Activated gamma-delta T cell treated with Interleukin-2 at 50 U/mL for 16 hours (primary cell): ENCODE measurements around the gene ASB10.

Experiments used
- DNase-seq: peaks from one replicate; pipeline ENCODE4 v3.0.0-alpha.2; 2020

Gene ASB10

DNA sequence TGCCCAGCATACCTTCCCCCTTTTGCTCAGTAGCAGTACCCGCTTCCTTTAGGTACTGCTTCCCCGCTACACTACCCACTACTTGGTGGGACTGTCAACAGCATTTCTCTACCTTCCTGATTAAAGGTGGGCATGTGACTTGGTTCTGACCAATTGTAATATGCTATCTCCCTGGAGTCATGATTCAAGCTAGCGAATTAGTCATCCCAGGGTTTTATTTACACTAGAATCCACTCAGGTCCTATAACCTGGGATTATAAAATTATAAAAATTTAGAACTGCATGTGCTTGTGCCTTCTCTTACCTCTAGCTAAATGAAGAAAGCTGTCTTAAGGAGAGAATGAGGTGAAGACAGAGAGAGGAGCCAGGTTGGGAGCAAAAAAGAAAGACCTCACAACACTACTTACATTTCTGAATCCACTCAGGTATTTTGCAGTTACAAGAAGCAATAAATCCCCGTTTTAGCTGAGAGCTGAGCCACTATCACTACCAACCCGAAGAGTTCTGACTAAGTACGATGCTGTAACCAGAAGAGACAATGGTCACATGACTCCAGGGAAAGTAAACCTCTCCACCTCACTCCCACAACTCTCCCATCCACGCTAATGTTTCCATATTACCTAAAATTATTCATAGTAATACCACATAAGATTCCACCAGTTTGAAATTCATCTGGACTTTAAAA lies 29.3 kb downstream of the ASB10 start:
- DNase-seq, result no peak

DNA sequence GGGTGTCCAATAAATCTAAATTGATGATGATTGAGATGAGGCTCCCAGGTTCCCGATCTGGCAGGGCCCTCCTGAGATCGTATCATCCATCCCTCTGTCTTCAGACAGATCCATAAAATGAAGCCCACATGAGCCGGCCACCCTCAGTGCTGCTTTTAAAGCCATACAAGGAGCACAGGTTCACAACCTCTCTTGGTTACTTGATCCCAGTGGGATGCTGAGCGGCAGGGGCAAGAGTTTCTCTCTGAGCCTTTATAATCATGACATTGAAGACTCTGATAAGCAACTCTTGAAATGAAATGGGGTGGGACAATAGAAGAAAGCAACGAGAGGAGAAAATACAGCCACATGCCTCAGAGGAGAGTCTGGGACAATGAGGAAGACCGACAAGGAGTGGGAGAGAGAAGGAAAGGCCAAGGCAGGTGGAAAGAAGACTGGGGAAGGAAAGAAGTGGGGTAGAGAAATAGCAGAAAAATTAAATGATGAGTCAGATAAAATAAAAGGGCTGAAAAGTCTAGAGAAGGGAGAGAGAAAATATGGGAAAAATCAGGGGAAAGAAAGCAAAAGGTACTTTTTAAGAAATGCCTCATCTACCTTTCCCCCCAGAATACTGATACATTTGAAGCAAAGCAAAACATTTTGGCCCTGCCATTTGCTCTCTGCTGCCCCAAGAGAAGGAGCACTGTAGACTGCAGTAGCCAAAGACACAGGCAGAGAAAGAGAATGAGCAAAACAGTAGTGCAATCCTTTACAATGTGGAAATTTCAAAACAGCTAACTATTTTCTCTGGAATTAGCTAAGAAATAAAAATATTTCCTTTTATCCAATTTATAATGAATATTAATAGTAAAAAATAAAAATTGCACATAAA lies 34.2 kb downstream of the ASB10 start:
- DNase-seq, result no peak

DNA sequence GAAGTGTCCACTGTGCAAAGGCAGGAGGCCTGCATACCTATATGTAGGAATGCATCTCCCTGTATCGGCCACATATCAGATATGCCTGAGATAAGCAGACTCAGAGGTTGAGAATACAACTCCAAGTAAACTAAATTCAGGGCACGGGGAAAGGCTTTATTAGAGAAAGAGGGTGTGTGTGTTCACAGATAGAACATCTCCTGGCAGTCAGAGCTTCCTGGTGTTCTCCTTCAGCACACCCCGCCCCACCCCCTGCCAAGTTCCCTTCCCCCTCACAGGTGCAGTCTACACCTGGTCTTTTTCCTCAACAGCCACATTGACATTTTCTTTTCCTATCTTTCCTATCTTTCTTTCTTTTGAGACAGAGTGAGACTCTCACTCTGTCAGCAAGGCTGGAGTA lies 36.7 kb downstream of the ASB10 start:
- no peak for DNase-seq

DNA sequence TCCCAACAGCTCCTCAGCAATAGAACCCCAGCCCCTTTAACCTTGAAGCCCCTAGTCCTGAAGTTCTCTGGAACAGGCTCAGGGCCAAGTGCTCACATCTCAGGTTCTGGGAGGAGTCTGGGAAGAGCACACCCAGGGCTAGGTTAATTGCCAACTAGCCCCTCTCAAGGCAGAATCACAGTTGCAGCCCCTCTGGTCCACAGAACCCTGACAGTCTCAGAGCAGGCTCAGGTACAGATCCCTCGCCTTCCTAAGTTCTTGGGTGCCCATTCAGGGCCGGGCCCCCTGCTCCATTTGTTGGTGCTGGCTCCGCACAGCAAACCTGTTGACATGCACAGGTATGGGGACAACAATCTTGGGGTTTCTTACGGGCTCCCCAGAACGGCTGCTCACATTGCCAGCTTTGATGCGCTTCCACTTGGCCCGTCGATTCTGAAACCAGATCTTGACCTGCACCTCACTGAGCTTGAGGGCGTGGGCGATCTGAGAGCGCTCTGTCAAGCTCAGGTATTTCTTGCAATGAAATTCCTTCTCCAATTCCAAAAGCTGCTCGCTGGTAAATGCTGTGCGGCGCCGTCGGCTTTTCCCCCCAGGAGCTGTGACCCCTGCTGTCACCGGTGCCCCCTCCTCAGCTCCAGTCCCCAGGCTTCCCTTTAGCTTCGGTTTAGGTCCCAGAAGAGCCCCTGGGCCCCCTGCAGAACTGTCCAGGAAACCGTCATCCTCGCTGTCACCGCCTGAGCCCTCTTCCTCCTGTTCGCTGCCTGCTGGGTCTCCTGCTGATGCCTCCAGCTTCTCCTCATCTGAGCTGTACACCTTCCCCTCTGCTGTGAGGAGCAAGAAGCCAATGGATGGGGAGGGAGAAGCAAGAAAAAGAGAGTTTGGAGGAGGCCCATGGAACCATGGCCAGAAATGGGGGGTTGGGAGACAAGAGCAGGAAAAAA lies 38.5 kb downstream of the ASB10 start:
- no peak for DNase-seq

DNA sequence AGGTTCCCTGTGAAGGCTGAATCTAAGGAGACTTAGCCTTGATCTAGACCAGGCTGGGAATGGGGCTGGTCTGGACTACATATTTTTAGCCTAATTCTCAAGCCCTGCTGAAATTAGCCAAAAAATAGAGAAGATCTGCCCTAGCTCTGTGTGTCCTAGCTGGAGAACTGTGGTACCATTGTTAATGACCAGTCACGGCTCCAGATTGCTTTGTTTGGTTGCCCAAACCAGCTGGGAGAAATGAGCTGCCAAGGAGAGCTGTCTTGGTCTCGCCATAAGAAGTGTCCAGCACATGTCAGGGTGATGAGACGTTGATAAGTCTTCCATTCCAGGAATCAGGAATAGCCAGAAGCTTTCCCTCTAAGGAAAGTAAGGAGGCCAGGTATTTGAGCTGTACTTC lies 40.3 kb downstream of the ASB10 start:
- no peak for DNase-seq

DNA sequence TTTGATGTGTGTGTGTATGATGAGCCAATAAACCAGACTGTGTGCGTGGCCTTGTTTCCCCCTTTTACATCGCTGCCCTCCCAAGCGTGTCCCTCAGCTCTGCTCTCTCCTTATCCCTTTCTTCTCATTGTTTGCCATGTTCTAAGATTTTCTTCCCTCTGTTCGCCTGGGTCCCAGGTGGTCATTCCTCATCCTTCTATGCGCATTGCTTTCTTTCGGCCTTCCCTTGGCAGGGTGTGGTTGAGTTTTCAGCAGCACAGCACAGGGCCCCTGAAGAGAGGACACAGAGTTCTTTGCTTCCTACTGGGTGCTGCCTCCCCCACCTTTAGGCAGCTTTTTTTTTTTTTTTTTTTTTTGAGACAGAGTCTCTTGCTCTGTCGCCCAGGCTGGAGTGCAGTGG lies 42.7 kb downstream of the ASB10 start:
- no peak for DNase-seq

DNA sequence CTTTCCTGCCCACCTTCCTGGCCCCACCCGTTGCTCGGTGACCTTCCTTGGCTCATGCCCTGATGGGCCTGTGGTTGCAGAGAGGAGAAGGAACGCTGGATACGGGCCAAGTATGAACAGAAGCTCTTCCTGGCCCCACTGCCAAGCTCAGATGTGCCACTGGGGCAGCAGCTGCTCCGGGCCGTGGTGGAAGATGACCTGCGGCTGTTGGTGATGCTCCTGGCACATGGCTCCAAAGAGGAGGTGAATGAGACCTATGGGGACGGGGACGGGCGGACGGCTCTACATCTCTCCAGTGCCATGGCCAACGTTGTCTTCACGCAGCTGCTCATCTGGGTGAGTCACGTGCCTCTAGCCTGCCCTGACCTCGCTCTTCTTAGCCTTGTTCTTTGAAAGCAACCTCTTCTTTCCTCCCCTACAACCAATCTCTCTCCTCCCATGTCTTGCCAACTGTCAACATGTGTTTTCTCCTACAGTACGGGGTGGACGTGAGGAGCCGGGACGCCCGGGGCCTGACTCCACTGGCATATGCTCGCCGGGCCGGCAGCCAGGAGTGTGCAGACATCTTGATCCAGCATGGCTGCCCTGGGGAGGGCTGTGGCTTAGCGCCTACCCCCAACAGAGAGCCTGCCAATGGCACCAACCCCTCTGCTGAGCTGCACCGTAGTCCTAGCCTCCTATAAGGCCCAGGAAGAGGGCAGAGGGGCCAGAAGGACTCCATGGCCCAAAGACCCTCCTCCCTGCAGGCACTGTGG lies 43.6 kb downstream of the ASB10 start:
- DNase-seq, result no peak

DNA sequence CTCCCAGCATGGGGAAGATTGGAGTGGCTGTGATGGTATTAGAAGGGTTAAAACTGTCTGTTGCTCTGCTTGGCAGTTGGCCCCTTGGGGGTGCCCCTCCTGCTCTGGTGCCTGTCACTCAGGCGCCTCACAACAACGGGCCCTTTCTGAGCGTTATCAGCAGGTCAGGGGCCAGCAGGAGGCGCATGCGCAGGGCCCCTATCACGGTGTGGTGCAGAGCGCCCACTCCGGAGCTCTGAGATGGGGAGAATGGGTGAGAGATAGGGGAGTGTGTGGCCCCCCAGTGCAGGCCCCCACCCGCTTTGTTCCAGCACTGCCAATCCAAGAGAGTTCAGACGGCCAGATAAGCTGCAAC lies 44.4 kb downstream of the ASB10 start:
- DNase-seq, result no peak

DNA sequence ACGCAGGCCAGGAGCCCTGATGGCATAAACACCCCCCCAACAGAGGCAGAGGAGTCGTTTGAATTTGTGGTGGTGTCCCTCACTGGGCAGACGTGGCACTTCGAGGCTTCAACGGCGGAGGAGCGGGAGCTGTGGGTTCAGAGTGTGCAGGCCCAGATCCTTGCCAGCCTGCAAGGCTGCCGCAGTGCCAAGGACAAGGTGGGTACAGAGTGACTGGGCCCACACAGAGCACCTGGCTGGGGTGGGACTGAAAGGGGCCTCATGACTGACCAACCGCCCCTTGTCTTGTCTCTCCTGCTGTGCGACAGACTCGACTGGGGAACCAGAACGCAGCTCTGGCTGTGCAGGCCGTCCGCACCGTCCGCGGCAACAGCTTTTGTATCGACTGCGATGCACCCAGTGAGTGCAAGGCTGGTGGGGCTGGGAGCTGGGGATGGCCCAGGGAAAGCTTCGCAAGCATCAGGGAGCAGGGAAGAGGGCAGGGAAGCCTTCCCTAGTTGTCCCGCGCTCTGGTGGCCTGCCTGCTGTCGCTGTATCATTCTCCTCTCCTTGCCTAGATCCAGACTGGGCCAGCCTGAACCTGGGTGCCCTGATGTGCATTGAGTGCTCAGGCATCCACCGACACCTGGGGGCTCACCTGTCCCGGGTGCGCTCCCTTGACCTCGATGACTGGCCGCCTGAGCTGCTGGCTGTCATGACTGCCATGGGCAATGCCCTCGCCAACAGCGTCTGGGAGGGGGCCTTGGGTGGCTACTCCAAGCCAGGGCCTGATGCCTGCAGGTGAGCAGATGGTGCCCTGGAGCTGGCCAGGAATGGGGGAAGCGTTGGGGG lies 45.0 kb downstream of the ASB10 start:
- no peak for DNase-seq

DNA sequence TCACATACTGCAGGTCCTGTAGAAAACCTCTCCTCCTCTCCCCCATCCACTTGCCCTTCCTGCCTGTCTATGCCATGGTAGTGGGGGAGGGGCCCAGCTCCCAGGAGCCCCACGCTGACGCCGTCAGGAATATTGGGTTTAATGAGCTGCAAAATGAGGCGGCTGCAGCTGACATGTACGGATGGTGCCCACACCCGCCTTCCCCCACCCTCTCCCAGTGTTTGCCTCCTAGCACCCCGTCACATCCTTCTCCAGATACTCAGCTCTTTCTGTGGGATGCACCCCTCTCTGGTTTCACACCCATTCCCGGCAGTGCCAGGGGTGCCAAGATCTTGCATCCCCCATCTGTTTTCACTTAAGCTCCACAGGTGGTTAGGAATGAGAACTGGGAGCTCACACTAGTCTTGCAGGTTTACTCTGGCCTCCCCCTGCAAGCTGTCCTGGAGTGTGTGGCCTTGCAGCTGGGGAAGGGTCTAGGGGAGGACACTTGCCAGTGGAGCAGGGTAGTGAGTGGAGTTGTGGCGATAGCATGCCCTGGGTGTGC lies 45.7 kb downstream of the ASB10 start:
- no peak for DNase-seq

DNA sequence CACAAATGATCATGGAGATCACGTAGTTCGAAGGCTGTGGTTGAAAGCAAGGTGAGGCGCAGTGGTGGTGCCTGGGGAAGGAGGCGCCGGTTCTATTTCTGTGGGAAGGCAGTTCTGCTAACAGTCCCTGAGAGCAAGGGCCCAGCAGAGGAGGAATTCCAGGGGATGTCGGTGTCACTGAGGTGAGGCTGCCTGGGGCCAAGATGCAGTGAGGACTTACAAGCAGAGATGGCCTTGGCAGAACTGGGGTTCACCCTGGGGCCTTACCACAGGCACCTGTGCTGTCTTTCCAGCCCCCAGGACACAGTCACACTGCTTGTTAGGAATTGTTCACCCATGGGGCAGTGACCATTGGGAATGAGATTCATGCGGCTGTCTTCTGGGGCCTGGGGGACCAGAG lies 46.2 kb downstream of the ASB10 start:
- no peak for DNase-seq

DNA sequence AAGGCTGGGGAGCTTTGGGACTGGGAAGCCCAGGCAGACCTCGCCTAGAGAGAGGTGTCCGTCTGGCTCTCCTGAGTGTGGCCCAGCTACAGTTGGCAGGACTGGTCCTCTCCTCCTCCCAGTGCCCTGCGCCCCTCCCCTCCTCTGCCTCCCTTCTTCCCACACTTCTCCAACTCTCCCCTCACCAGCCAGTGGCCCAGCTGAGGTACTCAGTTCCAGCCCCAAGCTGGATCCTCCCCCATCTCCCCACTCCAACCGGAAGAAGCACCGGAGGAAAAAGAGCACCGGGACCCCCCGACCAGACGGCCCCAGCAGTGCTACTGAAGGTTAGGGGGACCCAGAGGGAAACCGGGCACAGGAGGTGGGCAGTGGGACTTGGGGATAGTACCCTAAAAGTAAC lies 47.3 kb downstream of the ASB10 start:
- DNase-seq, result no peak

DNA sequence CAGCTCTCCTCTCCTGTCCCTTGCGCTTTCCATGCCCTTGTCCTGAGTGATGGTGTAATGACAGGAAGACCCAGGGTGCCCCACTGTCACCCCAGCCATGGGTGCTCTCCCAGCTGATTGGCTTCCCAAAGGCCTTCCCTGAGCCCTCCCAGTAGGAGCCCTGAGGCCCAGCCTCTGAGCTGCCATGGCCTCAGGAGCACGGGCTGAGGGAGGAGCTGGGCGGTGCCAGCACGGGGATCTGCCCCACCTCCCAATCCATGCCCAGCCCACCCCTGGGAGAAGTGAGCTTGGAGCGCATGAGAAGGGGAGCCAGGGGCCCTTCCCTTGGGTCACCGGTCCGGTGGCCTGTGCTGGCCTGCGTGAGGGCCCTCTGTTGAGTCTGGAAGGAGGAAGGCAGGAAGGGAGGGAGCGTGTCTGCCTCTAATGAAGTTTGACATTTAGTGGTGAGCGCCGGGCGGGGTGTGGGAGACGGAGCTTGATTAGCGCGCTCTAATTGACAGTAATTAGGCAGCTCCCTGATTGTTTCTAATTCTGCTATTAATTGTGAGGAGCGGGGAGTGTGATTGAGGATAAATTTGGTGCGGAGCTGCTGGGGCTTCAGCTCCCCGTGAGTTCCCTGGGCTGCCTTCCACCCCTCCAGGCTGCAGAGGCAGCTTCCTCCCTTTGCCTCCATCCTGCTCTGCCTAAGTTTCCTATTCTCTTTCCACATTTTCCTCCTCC lies 47.8 kb downstream of the ASB10 start:
- DNase-seq, result no peak

DNA sequence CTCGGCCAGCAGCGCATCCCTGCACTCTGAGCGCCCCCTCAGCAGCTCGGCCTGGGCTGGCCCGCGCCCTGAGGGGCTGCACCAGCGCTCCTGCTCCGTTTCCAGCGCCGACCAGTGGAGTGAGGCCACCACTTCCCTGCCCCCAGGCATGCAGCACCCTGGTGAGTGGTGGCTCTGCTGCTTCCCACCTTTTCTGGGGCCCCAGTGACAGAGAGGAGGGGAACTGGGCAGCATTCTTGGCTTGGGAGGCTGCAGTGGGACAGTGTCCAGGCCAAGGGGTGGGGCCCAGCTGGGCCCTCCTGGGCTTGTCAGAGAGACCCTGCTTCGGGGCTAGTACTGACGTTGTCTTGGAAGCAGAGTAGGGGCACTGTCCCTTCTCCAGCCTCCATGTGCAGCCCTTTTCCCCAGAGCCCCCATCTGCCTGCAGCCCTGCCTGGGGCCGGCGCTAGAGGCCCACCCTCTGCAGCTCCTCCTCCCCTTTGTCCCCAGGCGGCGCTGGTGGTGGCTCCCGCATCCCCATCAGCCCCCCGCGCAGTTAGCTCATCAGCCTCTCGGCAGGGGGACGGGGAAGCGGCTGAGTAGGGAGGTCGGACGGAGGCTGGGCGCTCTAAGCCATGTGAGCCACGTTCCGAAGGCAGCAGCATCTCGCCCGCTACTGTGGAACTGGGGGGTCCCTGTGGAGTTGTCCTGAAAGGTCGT lies 48.7 kb downstream of the ASB10 start:
- no peak for DNase-seq

DNA sequence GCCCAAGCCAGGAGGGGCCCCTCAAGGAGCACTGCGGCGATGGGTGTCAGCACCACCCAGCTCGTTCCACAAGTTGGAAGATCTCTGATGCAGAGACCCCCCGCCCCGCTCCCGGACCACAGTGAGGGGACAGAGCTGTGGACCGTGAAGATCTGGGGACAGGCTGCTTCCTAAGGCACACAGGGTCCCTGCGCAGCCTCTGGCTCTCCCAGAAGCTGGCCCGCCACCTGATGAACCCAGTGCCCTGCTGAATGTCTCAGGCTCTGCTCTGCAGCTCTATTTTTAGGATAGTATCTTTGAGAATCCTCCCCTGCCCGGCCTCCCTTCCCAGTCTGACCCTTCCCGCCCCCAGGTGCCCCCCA lies 49.3 kb downstream of the ASB10 start:
- no peak for DNase-seq

DNA sequence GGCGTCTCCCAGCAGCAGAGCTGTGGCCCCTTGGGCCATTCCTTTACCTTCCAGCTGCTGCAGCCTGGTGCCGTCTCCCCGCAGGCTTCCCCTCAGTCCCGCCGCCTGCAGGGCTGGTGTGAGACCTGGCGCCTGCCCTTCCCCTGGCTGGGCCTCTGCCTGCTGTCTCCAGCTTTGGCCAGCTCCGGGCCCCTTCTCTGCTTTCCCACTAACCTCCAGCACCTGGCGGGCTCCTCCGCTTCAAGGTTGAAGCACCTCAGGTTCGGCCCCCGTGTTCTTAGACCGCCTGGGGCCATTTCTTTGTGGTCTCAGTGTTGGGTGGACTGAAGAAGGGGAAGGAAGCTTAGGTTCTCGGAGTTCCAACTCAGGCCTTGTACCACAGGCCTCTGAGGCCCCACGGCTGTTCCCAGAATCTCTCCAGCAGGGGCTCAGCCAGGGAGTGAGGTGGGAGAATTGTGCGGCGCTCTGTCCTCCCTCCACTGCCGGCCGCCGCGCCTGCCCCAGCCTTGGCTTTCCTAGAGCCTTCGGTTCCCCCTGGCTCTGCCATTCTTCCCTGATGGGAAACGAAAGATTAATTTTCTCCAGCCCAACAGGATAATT lies 49.9 kb downstream of the ASB10 start:
- no peak for DNase-seq

DNA sequence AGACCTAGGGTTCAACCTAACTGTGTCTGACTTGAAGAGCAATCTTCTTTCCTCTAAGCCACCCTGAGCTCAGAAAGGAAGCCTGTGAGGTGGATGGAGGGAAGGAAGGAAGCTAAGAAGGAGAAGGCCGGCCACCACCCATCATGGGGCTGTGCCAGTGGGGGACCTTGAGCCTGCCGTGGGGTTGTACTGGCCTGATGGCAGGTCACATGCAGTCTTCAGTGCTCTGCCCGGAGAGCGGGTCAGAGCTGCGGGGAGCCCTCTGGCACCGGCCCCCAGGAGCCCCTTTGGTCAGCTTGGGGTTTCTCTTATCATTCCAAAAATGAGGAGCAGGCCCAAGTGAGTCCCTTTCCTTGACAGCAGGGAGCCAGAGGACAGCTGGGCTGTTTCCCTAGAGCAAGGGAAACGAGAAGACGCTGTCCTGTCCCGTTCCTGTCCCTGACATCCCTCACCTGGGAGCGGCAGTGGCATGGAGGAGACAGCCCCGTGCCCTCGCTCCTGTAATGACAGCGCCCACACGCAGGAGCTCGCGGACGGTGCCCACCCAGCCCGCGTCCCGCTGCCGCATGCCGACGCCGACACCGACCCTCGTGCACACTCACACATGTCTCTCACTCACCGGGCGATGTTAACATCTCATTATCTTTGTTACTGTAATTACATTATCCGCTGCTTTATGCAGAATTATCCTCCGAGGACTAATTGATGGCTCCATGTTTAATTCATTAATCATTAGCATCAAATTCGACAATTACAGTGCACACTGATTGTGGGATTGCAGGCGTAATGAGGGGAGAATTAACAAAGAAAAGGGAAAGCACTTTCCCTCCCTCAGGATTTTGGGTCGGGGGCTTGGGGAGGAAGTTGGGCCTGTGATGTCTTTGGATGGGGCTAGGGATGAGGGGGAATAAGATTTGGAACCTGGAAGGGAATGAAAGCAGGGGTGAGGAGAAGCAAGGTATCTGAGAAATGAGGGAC lies 50.9 kb downstream of the ASB10 start:
- DNase-seq, result no peak

DNA sequence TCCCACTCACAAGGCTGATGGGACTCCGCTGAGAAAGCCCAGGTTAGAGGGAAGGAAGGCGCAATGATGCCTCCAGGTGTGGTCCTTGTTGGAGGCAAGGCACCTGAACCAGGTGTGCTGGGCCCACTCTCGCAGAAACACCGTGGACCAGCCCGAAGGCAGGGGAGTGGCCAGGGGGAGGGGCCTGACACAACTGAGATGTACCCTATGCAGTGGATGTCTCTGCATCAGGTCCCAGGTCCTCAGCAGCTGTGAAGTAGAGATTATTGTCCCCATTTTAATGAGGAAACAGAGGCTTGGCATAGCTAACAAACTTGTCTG lies 51.6 kb downstream of the ASB10 start:
- no peak for DNase-seq
